Stomach smooth muscle (tissue), 2 donors: Measurements from ENCODE around the gene REV3L.

Experiments
- H3K27ac ChIP-seq: one replicate; pipeline ENCODE4 v1.7.0; 2013; ENCODE audit warnings: mild to moderate bottlenecking, low read length, inconsistent platforms
- H3K27me3 ChIP-seq, 2 donors: one replicate each; pipeline ENCODE4 v1.7.0; 2013; ENCODE audit warnings: low read length in 2 of 2; ENCODE audit not compliant: insufficient read depth in 2 of 2, control insufficient read depth in 1 of 2
- H3K36me3 ChIP-seq, 2 donors: one replicate each; pipeline ENCODE4 v1.7.0; 2013; ENCODE audit warnings: low read length in 2 of 2; ENCODE audit not compliant: control insufficient read depth in 2 of 2, insufficient read depth in 2 of 2
- H3K4me1 ChIP-seq: one replicate; pipeline ENCODE4 v1.7.0; 2013; ENCODE audit warnings: low read length; ENCODE audit not compliant: control insufficient read depth, insufficient read depth
- H3K4me3 ChIP-seq, 2 donors: one replicate each; pipeline ENCODE4 v1.7.0; 2013; ENCODE audit warnings: low read length in 2 of 2
- H3K9ac ChIP-seq, 2 donors: one replicate each; pipeline ENCODE4 v1.7.0; 2013; ENCODE audit warnings: low read length in 2 of 2, mild to moderate bottlenecking in 1 of 2
- H3K9me3 ChIP-seq, 2 donors: one replicate each; pipeline ENCODE4 v1.7.0; 2013; ENCODE audit warnings: low read length in 2 of 2; ENCODE audit not compliant: control insufficient read depth in 2 of 2
- donor health status: healthy.
- donor health status: Pancreatic carcinoma.

The REV3L gene

GRCh38 chr6:111278731-111279130 is 204.3 kb downstream of the REV3L start:
- Histone ChIP-seq H3K4me1 (no peaks in the 10 kb centered on the region), H3K9me3 (peaks cover 10 to 14% of the 10 kb centered on the region in 2 donors), H3K27ac (no peak overlapping the region), H3K27me3 (no peaks in the 10 kb centered on the region), H3K36me3 (peaks cover 21 to 25% of the 10 kb centered on the region in 2 donors), H3K9ac (no peak overlapping the region), H3K4me3 (no peak overlapping the region)

- H3K4me1 ChIP-seq: no peaks in the 10 kb centered on the region
- H3K36me3 ChIP-seq: peaks cover 21 to 30% of the 10 kb centered on the region in 2 donors
- no peak overlapping the region for H3K27ac ChIP-seq
- H3K9ac ChIP-seq: no peak overlapping the region
- no peak overlapping the region for H3K4me3 ChIP-seq
- H3K9me3 ChIP-seq: peaks cover 10 to 17% of the 10 kb centered on the region in 2 donors
- H3K27me3 ChIP-seq: no peaks in the 10 kb centered on the region
These were observed 205.2 kb downstream of the REV3L start for GRCh38 chr6:111277819-111278218.

GRCh38 chr6:111276736-111277135 is 206.3 kb downstream of the REV3L start:
- Histone ChIP-seq H3K4me1 (no peaks in the 10 kb centered on the region), H3K9me3 (peaks cover 10 to 17% of the 10 kb centered on the region in 2 donors), H3K4me3 (no peak overlapping the region), H3K27ac (no peak overlapping the region), H3K27me3 (no peaks in the 10 kb centered on the region), H3K36me3 (peaks cover 21 to 30% of the 10 kb centered on the region in 2 donors), H3K9ac (no peak overlapping the region)

GRCh38 chr6:111276335-111276734 is 206.7 kb downstream of the REV3L start:
- H3K9ac ChIP-seq: no peak overlapping the region
- H3K27me3 ChIP-seq: no peaks in the 10 kb centered on the region
- H3K27ac ChIP-seq: no peak overlapping the region
- peaks cover 21 to 30% of the 10 kb centered on the region in 2 donors for H3K36me3 ChIP-seq
- H3K4me3 ChIP-seq: no peak overlapping the region
- peaks cover 10 to 17% of the 10 kb centered on the region in 2 donors for H3K9me3 ChIP-seq
- no peaks in the 10 kb centered on the region for H3K4me1 ChIP-seq

- Histone ChIP-seq H3K27me3 (no peaks in the 10 kb centered on the region), H3K27ac (no peak overlapping the region), H3K9me3 (peaks cover 10 to 17% of the 10 kb centered on the region in 2 donors), H3K36me3 (peaks cover 24 to 30% of the 10 kb centered on the region in 2 donors), H3K4me3 (no peak overlapping the region), H3K9ac (no peak overlapping the region), H3K4me1 (no peaks in the 10 kb centered on the region)
These were observed 208.3 kb downstream of the REV3L start for GRCh38 chr6:111274593-111275217.

GRCh38 chr6:111270121-111270520 is 212.9 kb downstream of the REV3L start:
- Histone ChIP-seq H3K27ac (no peak overlapping the region), H3K27me3 (no peaks in the 10 kb centered on the region), H3K36me3 (peaks cover 25 to 30% of the 10 kb centered on the region in 2 donors), H3K9me3 (peaks cover 9 to 16% of the 10 kb centered on the region in 2 donors), H3K9ac (no peak overlapping the region), H3K4me3 (no peak overlapping the region), H3K4me1 (no peaks in the 10 kb centered on the region)

GRCh38 chr6:111269401-111269970 is 213.5 kb downstream of the REV3L start:
- no peaks in the 10 kb centered on the region for H3K4me1 ChIP-seq
- H3K9me3 ChIP-seq: peaks cover 3 to 10% of the 10 kb centered on the region in 2 donors
- no peak overlapping the region for H3K4me3 ChIP-seq
- no peak overlapping the region for H3K9ac ChIP-seq
- H3K27ac ChIP-seq: no peak overlapping the region
- H3K36me3 ChIP-seq: peaks cover 21 to 24% of the 10 kb centered on the region in 2 donors
- no peaks in the 10 kb centered on the region for H3K27me3 ChIP-seq

GRCh38 chr6:111267764-111268333 is 215.2 kb downstream of the REV3L start:
- no peak overlapping the region for H3K9ac ChIP-seq
- H3K36me3 ChIP-seq: peaks cover 10 to 20% of the 10 kb centered on the region in 2 donors
- H3K4me1 ChIP-seq: no peaks in the 10 kb centered on the region
- H3K4me3 ChIP-seq: no peak overlapping the region
- no peaks in the 10 kb centered on the region for H3K27me3 ChIP-seq
- no peaks in the 10 kb centered on the region for H3K9me3 ChIP-seq
- H3K27ac ChIP-seq: no peak overlapping the region

- Histone ChIP-seq H3K36me3 (peaks cover 10 to 20% of the 10 kb centered on the region in 2 donors), H3K27me3 (no peaks in the 10 kb centered on the region), H3K9me3 (no peaks in the 10 kb centered on the region), H3K27ac (no peak overlapping the region), H3K4me1 (peaks cover under 1% of the 10 kb centered on the region), H3K4me3 (no peak overlapping the region), H3K9ac (no peak overlapping the region)
These were observed 216.7 kb downstream of the REV3L start for GRCh38 chr6:111266276-111266675.

- Histone ChIP-seq H3K27me3 (no peaks in the 10 kb centered on the region), H3K4me1 (peaks cover 3% of the 10 kb centered on the region), H3K4me3 (no peak overlapping the region), H3K36me3 (peaks cover 10 to 20% of the 10 kb centered on the region in 2 donors), H3K27ac (no peak overlapping the region), H3K9ac (no peak overlapping the region), H3K9me3 (no peaks in the 10 kb centered on the region)
These were observed 217.2 kb downstream of the REV3L start for GRCh38 chr6:111265842-111266241.

- no peak overlapping the region for H3K4me3 ChIP-seq
- H3K27me3 ChIP-seq: no peaks in the 10 kb centered on the region
- H3K9me3 ChIP-seq: no peaks in the 10 kb centered on the region
- H3K9ac ChIP-seq: no peak overlapping the region
- H3K27ac ChIP-seq: no peak overlapping the region
- H3K36me3 ChIP-seq: peaks cover 10 to 17% of the 10 kb centered on the region in 2 donors
- peaks cover 12% of the 10 kb centered on the region for H3K4me1 ChIP-seq
These were observed 219.2 kb downstream of the REV3L start for GRCh38 chr6:111263837-111264236.
